Stimulated activated CD4-positive, alpha-beta T cell treated with anti-CD3 and anti-CD28 coated beads, TNF-alpha, amount 100 ng/mL, for 4 hours (primary cell): ENCODE results near the gene TMEM242.

Experiments used
- DNase-seq, 3 experiments: peaks; one replicate each; pipeline ENCODE4 v3.0.0-alpha.2; 2020; ENCODE audit warnings: low read depth in 3 of 3

The TMEM242 gene

GRCh38 chr6:157270916-157271315 is 52.4 kb downstream of the TMEM242 start:
- no peak for DNase-seq

GRCh38 chr6:157270308-157270707 is 53.0 kb downstream of the TMEM242 start:
- DNase-seq = no peak

GRCh38 chr6:157269261-157269794 is 54.0 kb downstream of the TMEM242 start:
- DNase-seq = no peak

GRCh38 chr6:157268835-157269234 is 54.5 kb downstream of the TMEM242 start:
- no peak for DNase-seq

- no peak for DNase-seq
Observed at GRCh38 chr6:157268396-157268795, 54.9 kb downstream of the TMEM242 start.

- DNase-seq = no peak
Observed at GRCh38 chr6:157267654-157268053, 55.7 kb downstream of the TMEM242 start.

- no peak for DNase-seq
Observed at GRCh38 chr6:157267109-157267611, 56.2 kb downstream of the TMEM242 start.

- no peak for DNase-seq
Observed at GRCh38 chr6:157266274-157267101, 56.8 kb downstream of the TMEM242 start.

GRCh38 chr6:157265635-157266034 is 57.7 kb downstream of the TMEM242 start:
- DNase-seq = no peak

- DNase-seq = no peak
Observed at GRCh38 chr6:157265186-157265585, 58.1 kb downstream of the TMEM242 start.

GRCh38 chr6:157264701-157265100 is 58.6 kb downstream of the TMEM242 start:
- no peak for DNase-seq

- no peak for DNase-seq
Observed at GRCh38 chr6:157263881-157264397, 59.4 kb downstream of the TMEM242 start.

- DNase-seq = no peak
Observed at GRCh38 chr6:157263146-157263545, 60.2 kb downstream of the TMEM242 start.

GRCh38 chr6:157261606-157262005 is 61.7 kb downstream of the TMEM242 start:
- no peak for DNase-seq

GRCh38 chr6:157260735-157261410 is 62.4 kb downstream of the TMEM242 start:
- DNase-seq = no peak

- no peak for DNase-seq
Observed at GRCh38 chr6:157259443-157259842, 63.9 kb downstream of the TMEM242 start.

GRCh38 chr6:157258878-157259277 is 64.4 kb downstream of the TMEM242 start:
- DNase-seq = no peak

- DNase-seq = no peak
Observed at GRCh38 chr6:157255079-157255478, 68.2 kb downstream of the TMEM242 start.

- no peak for DNase-seq
Observed at GRCh38 chr6:157254538-157254937, 68.8 kb downstream of the TMEM242 start.

- no peak for DNase-seq
Observed at GRCh38 chr6:157253699-157254098, 69.6 kb downstream of the TMEM242 start.

- DNase-seq = no peak
Observed at GRCh38 chr6:157253017-157253416, 70.3 kb downstream of the TMEM242 start.

- no peak for DNase-seq
Observed at GRCh38 chr6:157251586-157252247, 71.6 kb downstream of the TMEM242 start.
